GM12801 (cell line): ENCODE measurements around the gene CYP26B1.

ENCODE experiments used
- CTCF ChIP-seq: IDR thresholded peaks from one replicate; pipeline ENCODE4 v1.5.1; 2011; ENCODE audit warnings: control low read depth; ENCODE audit not compliant: insufficient read length; ENCODE audit errors: extremely low read depth

CYP26B1 gene

GRCh38 chr2:72134997-72135800, 12.5 kb downstream of the CYP26B1 start:
- TF ChIP-seq CTCF: no peak

GRCh38 chr2:72134408-72134996, 13.2 kb downstream of the CYP26B1 start:
- no peak for TF ChIP-seq CTCF

GRCh38 chr2:72133721-72134407, 13.8 kb downstream of the CYP26B1 start:
- no peak for TF ChIP-seq CTCF

- no peak for TF ChIP-seq CTCF
These were observed 14.5 kb downstream of the CYP26B1 start for GRCh38 chr2:72132981-72133720.

GRCh38 chr2:72131916-72132841, 15.5 kb downstream of the CYP26B1 start:
- TF ChIP-seq CTCF: no peak

GRCh38 chr2:72131371-72131891, 16.2 kb downstream of the CYP26B1 start:
- no peak for TF ChIP-seq CTCF
